ENCODE results near the gene ELOVL1. TPM values are rescaled to one million over a fixed set of nuclear protein-coding genes. Genes with fewer than 3 reads are reported as not detected.

The ELOVL1 gene
- total and polyA plus RNA-seq, 10 of the 15 experiments (the other 5 are each of a cell fraction or from before 2014, with no cell fraction given) = 58.5 to 139 (median 89.8) TPM

GRCh38 chr1:43345120-43345519, 22.7 kb downstream of the ELOVL1 start:
- CTCF ChIA-PET = interaction anchor here (1.0 kb wide), 1 partner anchor 9 kb away, joined by 3 read pairs; no protein-coding TSS in a partner anchor
- WGBS (ENCODE audit: insufficient coverage, insufficient replicate concordance, low lambda C conversion rate, missing lambda C conversion rate) = 26% methylated on average over 3 of the region's 3 CpGs
- Histone ChIP-seq H3K4me3 (no peak overlapping the region), H3K4me1 (ENCODE audit: control insufficient read depth, insufficient read depth, low read length) (no peaks in the 10 kb centered on the region), H2AFZ (ENCODE audit: control insufficient read depth, low read depth, low read length) (no peak overlapping the region), H3K9ac (ENCODE audit: control insufficient read depth, insufficient read depth, low read length) (no peak overlapping the region), H4K20me1 (ENCODE audit: control insufficient read depth, insufficient read depth) (no peaks in the 10 kb centered on the region), H3K36me3 (ENCODE audit: control insufficient read depth in 2 of 2, insufficient read depth in 2 of 2, low read length in 1 of 2) (no peaks in the 10 kb centered on the region), H3K27me3 (replicated peaks in 1 of 2; ENCODE audit: control insufficient read depth in 2 of 2, insufficient read depth in 2 of 2, low read length in 1 of 2) (no peaks in the 10 kb centered on the region), H3K4me2 (ENCODE audit: control insufficient read depth, insufficient read depth) (no peak overlapping the region), H3K27ac (ENCODE audit: control insufficient read depth, insufficient read depth) (no peak overlapping the region), H3K9me3 (replicated peaks; ENCODE audit: control insufficient read depth, insufficient read depth, low read length) (no peaks in the 10 kb centered on the region), H3K79me2 (ENCODE audit: control insufficient read depth, insufficient read depth, low read length) (no peaks in the 10 kb centered on the region)
- POLR2A ChIA-PET = no interaction called here
- BruUV-seq (replicated peaks) = no TSS peak
- in situ Hi-C loops (cut with MboI) (no loop called here), intact Hi-C loops (cut with micrococcal nuclease; ENCODE audit: unreplicated experiment) (no loop called here)
- no peak for FAIRE-seq
- SMC1A ChIA-PET (ENCODE audit: uncharacterized antibody, unreplicated experiment) = interaction anchor here (1.5 kb wide), 1 partner anchor 102 kb away, joined by 3 read pairs; no protein-coding TSS in a partner anchor
- no peak for DNase-seq (ENCODE audit: low read depth, low spot score)
- RAD21 ChIA-PET (ENCODE audit: unreplicated experiment) = interaction anchor here (1.4 kb wide), 1 partner anchor 13 kb away, joined by 3 read pairs; no protein-coding TSS in a partner anchor
- no peak for ATAC-seq
- TF ChIP-seq SIN3A (IDR thresholded peaks at IDR 0.05; ENCODE audit: low read depth, low read length) (no peak), CREB1 (IDR thresholded peaks at IDR 0.05; ENCODE audit: low read depth) (no peak), RELB (IDR thresholded peaks at IDR 0.05; ENCODE audit: low read depth) (no peak), ZNF592 (IDR thresholded peaks at IDR 0.05) (no peak), KLF5 (IDR thresholded peaks at IDR 0.05; ENCODE audit: partially characterized antibody) (no peak), MAX (IDR thresholded peaks at IDR 0.05; ENCODE audit: low read depth, low read length) (no peak), ZBTB11 (CRISPR knock-in tag; IDR thresholded peaks at IDR 0.05) (no peak), SUPT20H (IDR thresholded peaks at IDR 0.05; ENCODE audit: borderline replicate concordance, control insufficient read depth, low read depth, low read length) (no peak), CBX3 (IDR thresholded peaks at IDR 0.05; ENCODE audit: borderline replicate concordance, low read depth) (no peak), ZBTB33 (IDR thresholded peaks at IDR 0.05) (no peak)
